Endothelial cell of umbilical vein (primary cell): ENCODE data around the gene ENTPD1. TPM values are rescaled to one million over a fixed set of nuclear protein-coding genes. Genes with fewer than 3 reads are reported as not detected.

Experiments
- BruUV-seq: library from RNA; stranded (reverse); fragments of 400-500 nt; replicated peaks from 2 replicates; lab custom pipeline; 2021; lab: Mats Ljungman, UMichigan
- CTCF ChIA-PET: fragments of 300-600, 350-600 bp; sonication (Branson Sonifier 250); formaldehyde crosslinking; loops from one replicate; lab custom pipeline; 2021; ENCODE audit warnings: antibody characterized with exemption, inconsistent platforms; lab: Charles Lee
- POLR2A ChIA-PET: fragments of 300-600, 350-600 bp; sonication (Branson Sonifier 250); formaldehyde crosslinking; loops from one replicate; lab custom pipeline; 2021; ENCODE audit warnings: antibody characterized with exemption, inconsistent platforms; lab: Charles Lee
- DNase-seq: peaks from one replicate; pipeline ENCODE4 v3.0.0-alpha.2; 2011; ENCODE audit warnings: low read depth, low spot score
- FAIRE-seq: peaks from 2 replicates; lab custom pipeline; 2011; peaks lifted over from hg19 to GRCh38; lab: Jason Lieb, UNC
- H2AFZ ChIP-seq: 2 replicates; pipeline ENCODE4 v1.6.0; 2012; ENCODE audit warnings: low read depth, low read length, control low read depth, inconsistent platforms
- H3K27ac ChIP-seq: 2 replicates; pipeline ENCODE4 v1.5.1; 2011; ENCODE audit warnings: low read depth, mild to moderate bottlenecking, control low read depth, low read length, moderate library complexity; ENCODE audit not compliant: insufficient read depth
- H3K27me3 ChIP-seq, 2 experiments: 2 replicates each; pipeline versions ENCODE4 v1.6.0 to v1.6.1; 2011; ENCODE audit warnings: low read length in 2 of 2, mixed read lengths in 1 of 2; ENCODE audit not compliant: control insufficient read depth in 2 of 2, insufficient read depth in 2 of 2
- H3K36me3 ChIP-seq, 2 experiments: 2 replicates in 1 of 2; 3 replicates in 1 of 2; pipeline ENCODE4 v1.5.1; 2011; ENCODE audit warnings: low read length in 2 of 2, mild to moderate bottlenecking in 1 of 2, moderate library complexity in 1 of 2; ENCODE audit not compliant: control insufficient read depth in 2 of 2, insufficient read depth in 2 of 2; ENCODE audit errors: extremely low read depth in 1 of 2
- H3K4me1 ChIP-seq: 3 replicates; pipeline ENCODE4 v1.5.1; 2011; ENCODE audit warnings: mild to moderate bottlenecking, low read length; ENCODE audit not compliant: control insufficient read depth, insufficient read depth; ENCODE audit errors: extremely low read depth
- H3K4me2 ChIP-seq: 2 replicates; pipeline ENCODE4 v1.6.1; 2011; ENCODE audit warnings: low read length, control low read depth, mixed read lengths; ENCODE audit not compliant: insufficient read depth
- H3K4me3 ChIP-seq, 3 experiments: fragments of 200-600 bp in 1 of 3; sonication (generic), shearing (Covaris generic) in 1 of 3; replicated peaks in 1 of 3; 2 replicates each; pipeline ENCODE4 v1.5.1; 2011 to 2016; ENCODE audit warnings: control low read depth in 3 of 3, low read length in 3 of 3, mild to moderate bottlenecking in 2 of 3, inconsistent platforms in 1 of 3, low read depth in 1 of 3, moderate library complexity in 1 of 3; ENCODE audit not compliant: insufficient read depth in 1 of 3
- H3K79me2 ChIP-seq: 2 replicates; pipeline ENCODE4 v1.6.0; 2012; ENCODE audit warnings: low read length, inconsistent platforms; ENCODE audit not compliant: control insufficient read depth, insufficient read depth
- H3K9ac ChIP-seq: replicated peaks from 2 replicates; pipeline ENCODE3; 2011; ENCODE audit warnings: low read length, control low read depth; ENCODE audit not compliant: insufficient read depth; ENCODE audit errors: extremely low read depth
- H3K9me1 ChIP-seq: replicated peaks from 3 replicates; pipeline ENCODE4 v1.6.0; 2011; ENCODE audit warnings: mild to moderate bottlenecking, low read length; ENCODE audit not compliant: control insufficient read depth, insufficient read depth; ENCODE audit errors: extremely low read depth
- H3K9me3 ChIP-seq: replicated peaks from 2 replicates; pipeline ENCODE4 v1.5.1; 2012; ENCODE audit warnings: low read length, inconsistent platforms; ENCODE audit not compliant: control insufficient read depth, insufficient read depth
- H4K20me1 ChIP-seq: replicated peaks from 2 replicates; pipeline ENCODE3; 2011; ENCODE audit warnings: mild to moderate bottlenecking, low read length; ENCODE audit not compliant: control insufficient read depth, insufficient read depth; ENCODE audit errors: extremely low read depth
- EZH2 ChIP-seq: IDR thresholded peaks from 2 replicates; pipeline ENCODE4 v1.6.1; 2012; ENCODE audit warnings: borderline replicate concordance, low read depth, mild to moderate bottlenecking, moderate library complexity, low read length, inconsistent platforms; ENCODE audit not compliant: severe bottlenecking
- FOS ChIP-seq: IDR thresholded peaks from 2 replicates; pipeline ENCODE4 v1.6.1; 2011; ENCODE audit warnings: mild to moderate bottlenecking, low read length, moderate library complexity, borderline replicate concordance; ENCODE audit not compliant: insufficient read depth
- GATA2 ChIP-seq: IDR thresholded peaks from 2 replicates; pipeline ENCODE4 v1.7.0; 2011; ENCODE audit warnings: low read depth, mild to moderate bottlenecking, moderate library complexity, mixed read lengths, low read length; ENCODE audit not compliant: insufficient read length, insufficient read depth
- JUN ChIP-seq: IDR thresholded peaks from 2 replicates; pipeline ENCODE4 v1.6.1; 2011; ENCODE audit warnings: borderline replicate concordance, low read depth; ENCODE audit not compliant: insufficient read length, insufficient read depth
- MAX ChIP-seq: IDR thresholded peaks from 2 replicates; pipeline ENCODE4 v1.6.1; 2011; ENCODE audit not compliant: insufficient read depth, insufficient read length
- MYC ChIP-seq: IDR thresholded peaks from one replicate; pipeline ENCODE4 v1.6.1; 2011; ENCODE audit warnings: mild to moderate bottlenecking, low read depth, low read length
- dilution Hi-C: fragments of 300-500 bp; cut with MboI; formaldehyde crosslinking; loops from one replicate; pipeline ENCODE4 v1.15.0; 2019; ENCODE audit warnings: low sequenced_read_pairs; ENCODE audit not compliant: extremely low pct_ligation_motif_present
- intact Hi-C: fragments of 100-400 bp; cut with micrococcal nuclease; formaldehyde crosslinking; loops from one replicate; pipeline ENCODE4 v1.10.0; 2022
- polyA plus RNA-seq, 4 experiments: library from polyadenylated mRNA; depleted of rRNA in 3 of 4; stranded (reverse) in 3 of 4; unstranded in 1 of 4; fragments of >200 nt; gene quantifications; 2 replicates each; pipeline versions ENCODE4 v1.2.1 to v1.2.3, GENCODE V29; 2011 to 2012; ENCODE audit warnings: missing spikeins in 1 of 4
- total RNA-seq: library from RNA; stranded (reverse); gene quantifications from 2 replicates; pipeline ENCODE4 v1.2.3, GENCODE V29; 2021

The ENTPD1 gene
- total and polyA plus RNA-seq, 2 donors (not counting 3 experiments of a cell fraction or from before 2014, with no cell fraction given), result 10.2 to 23.0 TPM

- no peak overlapping the region for H2AFZ ChIP-seq
- BruUV-seq, result no TSS peak
- ChIA-PET POLR2A (no interaction called here), CTCF (interaction anchor here (1.0 kb wide), 1 partner anchor 52 kb away, joined by 3 read pairs; the partner anchor contains the start of gene TCTN3)
- H3K79me2 ChIP-seq, result no peaks in the 10 kb centered on the region
- H3K27ac ChIP-seq, result no peak overlapping the region
- H4K20me1 ChIP-seq, result no peaks in the 10 kb centered on the region
- dilution Hi-C loops, result no loop called here
- FAIRE-seq (no peak), DNase-seq (no peak)
- H3K36me3 ChIP-seq, result no peaks in the 10 kb centered on the region
- peaks cover 26% of the 10 kb centered on the region for H3K4me1 ChIP-seq
- intact Hi-C loops, result no loop called here
- H3K9me3 ChIP-seq, result no peaks in the 10 kb centered on the region
- H3K9ac ChIP-seq, result no peak overlapping the region
- H3K27me3 ChIP-seq, result no peaks in the 10 kb centered on the region
- TF ChIP-seq FOS (no peak), EZH2 (no peak)
- H3K9me1 ChIP-seq, result no peaks in the 10 kb centered on the region
- H3K4me3 ChIP-seq, result no peak overlapping the region
- no peak overlapping the region for H3K4me2 ChIP-seq
Measured at GRCh38 chr10:95745501-95745900, 10.5 kb upstream of the ENTPD1 start.

DNA sequence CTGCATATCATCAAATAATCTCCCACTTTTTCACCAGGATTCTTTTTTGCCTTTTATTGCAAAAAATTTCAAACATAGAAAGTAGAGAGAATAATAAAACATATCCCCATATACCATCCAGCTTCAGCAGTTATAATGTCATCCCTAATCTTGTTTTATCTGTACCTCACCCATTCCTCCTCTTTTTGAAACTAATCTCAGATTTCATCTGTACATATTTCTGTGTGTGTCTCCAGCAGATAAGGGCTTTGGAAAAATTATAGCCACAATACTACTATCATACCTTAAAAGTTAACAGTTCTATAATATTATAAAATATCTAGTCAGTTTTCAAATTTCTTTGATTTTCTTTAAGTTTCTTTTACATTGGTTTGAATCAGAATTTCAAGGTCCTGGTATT, 7.6 kb upstream of the ENTPD1 start:
- H3K9ac ChIP-seq, result no peak overlapping the region
- no peak for FAIRE-seq
- H3K79me2 ChIP-seq, result no peaks in the 10 kb centered on the region
- no TSS peak for BruUV-seq
- H3K4me2 ChIP-seq, result no peak overlapping the region
- TF ChIP-seq MYC (no peak), MAX (no peak), GATA2 (no peak), EZH2 (no peak), JUN (no peak)
- H4K20me1 ChIP-seq, result no peaks in the 10 kb centered on the region
- intact Hi-C loops (no loop called here), dilution Hi-C loops (no loop called here)
- H3K27me3 ChIP-seq, result no peaks in the 10 kb centered on the region
- no peak for DNase-seq
- no peak overlapping the region for H3K27ac ChIP-seq
- no peak overlapping the region for H3K4me3 ChIP-seq
- no peak overlapping the region for H2AFZ ChIP-seq
- ChIA-PET CTCF (interaction anchor here (1.1 kb wide), 1 partner anchor 93 kb away, joined by 4 read pairs; no protein-coding TSS in a partner anchor), POLR2A (no interaction called here)
- no peaks in the 10 kb centered on the region for H3K9me3 ChIP-seq
- H3K36me3 ChIP-seq, result no peaks in the 10 kb centered on the region
- peaks cover 3% of the 10 kb centered on the region for H3K4me1 ChIP-seq
- H3K9me1 ChIP-seq, result no peaks in the 10 kb centered on the region
